ENCODE measurements around the gene ADORA1.

GRCh38 chr1:203177036-203177405 is 49.5 kb downstream of the ADORA1 start:
- TF ChIP-seq TAF1 (IDR thresholded peaks at IDR 0.05; ENCODE audit: low read depth, low read length) (no peak), POLR2A (IDR thresholded peaks at IDR 0.05; ENCODE audit: low read depth, low read length) (no peak), SPI1 (IDR thresholded peaks at IDR 0.05; ENCODE audit: low read depth, low read length) (no peak), POLR2AphosphoS5 (IDR thresholded peaks at IDR 0.05; ENCODE audit: low read depth, low read length) (no peak), POU2F2 (IDR thresholded peaks at IDR 0.05; ENCODE audit: low read depth, low read length) (no peak)
